WTC11 (cell line): Measurements from ENCODE around the gene PTPRK. TPM values are rescaled to one million over a fixed set of nuclear protein-coding genes. Genes with fewer than 3 reads are reported as not detected.

Source experiments
- ATAC-seq: fragments of 200-7000 bp; cut with Tn5 transposase; 2 replicates; pipeline ENCODE4 v1.10.0; 2021; ENCODE audit warnings: mild to moderate bottlenecking, moderate library complexity
- CTCF ChIA-PET: fragments of 300-600 bp; sonication (Branson Sonifier 250); formaldehyde crosslinking; loops from one replicate; lab custom pipeline; 2021; ENCODE audit warnings: antibody characterized with exemption; lab: Charles Lee
- POLR2A ChIA-PET: fragments of 350-600 bp; sonication (Branson Sonifier 250); formaldehyde crosslinking; loops from one replicate; lab custom pipeline; 2021; ENCODE audit warnings: antibody characterized with exemption; lab: Charles Lee
- DNase-seq: peaks from one replicate; pipeline ENCODE4 v3.0.0; 2021; ENCODE audit warnings: low spot score
- H3K27ac Mint-ChIP-seq: 2 replicates; pipeline ENCODE4 v1.8.0; 2021; ENCODE audit warnings: mixed read lengths
- H3K27me3 Mint-ChIP-seq: 2 replicates; pipeline ENCODE4 v1.8.0; 2021; ENCODE audit warnings: low read depth, mild to moderate bottlenecking, moderate library complexity, mixed read lengths
- H3K36me3 Mint-ChIP-seq: 2 replicates; pipeline ENCODE4 v1.8.0; 2021; ENCODE audit warnings: mixed read lengths
- H3K4me1 Mint-ChIP-seq: 2 replicates; pipeline ENCODE4 v1.8.0; 2022; ENCODE audit warnings: mixed read lengths
- H3K4me3 Mint-ChIP-seq: 2 replicates; pipeline ENCODE4 v1.8.0; 2021; ENCODE audit warnings: mild to moderate bottlenecking, moderate library complexity, mixed read lengths
- H3K9me3 Mint-ChIP-seq: 2 replicates; pipeline ENCODE4 v1.8.0; 2021; ENCODE audit warnings: mixed read lengths
- ARID4B ChIP-seq: sonication (generic); formaldehyde crosslinking; IDR thresholded peaks from 2 replicates; pipeline ENCODE4 v1.8.0; 2023; ENCODE audit warnings: missing genetic modification reagents, mild to moderate bottlenecking, borderline replicate concordance
- ATF6 ChIP-seq: sonication (generic); formaldehyde crosslinking; IDR thresholded peaks from 2 replicates; pipeline ENCODE4 v1.8.1; 2023; ENCODE audit warnings: mild to moderate bottlenecking, missing genetic modification reagents
- GABPB1 ChIP-seq: sonication (generic); formaldehyde crosslinking; IDR thresholded peaks from 2 replicates; pipeline ENCODE4 v1.8.1; 2023; ENCODE audit warnings: mild to moderate bottlenecking, missing genetic modification reagents
- HMGXB4 ChIP-seq: sonication (generic); formaldehyde crosslinking; IDR thresholded peaks from 2 replicates; pipeline ENCODE4 v1.8.1; 2023; ENCODE audit warnings: mild to moderate bottlenecking, moderate library complexity, missing genetic modification reagents
- PRDM15 ChIP-seq: sonication (generic); formaldehyde crosslinking; IDR thresholded peaks from 2 replicates; pipeline ENCODE4 v1.8.0; 2022; ENCODE audit warnings: missing genetic modification reagents
- ZBTB21 ChIP-seq: sonication (generic); formaldehyde crosslinking; IDR thresholded peaks from 2 replicates; pipeline ENCODE4 v1.8.1; 2023; ENCODE audit warnings: mild to moderate bottlenecking, missing genetic modification reagents, borderline replicate concordance
- ZNF121 ChIP-seq: sonication (generic); formaldehyde crosslinking; IDR thresholded peaks from 2 replicates; pipeline ENCODE4 v1.8.0; 2023; ENCODE audit warnings: missing genetic modification reagents
- total RNA-seq: library from RNA; stranded (reverse); gene quantifications from 3 replicates; pipeline ENCODE4 v1.2.3, GENCODE V29; 2021
- TF ChIP-seq, protein P1 (sequence below): sonication (generic); formaldehyde crosslinking; IDR thresholded peaks from 2 replicates; pipeline ENCODE4 v1.8.1; 2022; ENCODE audit warnings: low read depth, missing genetic modification reagents, borderline replicate concordance
- TF ChIP-seq, protein P2 (sequence below): sonication (generic); formaldehyde crosslinking; IDR thresholded peaks from 2 replicates; pipeline ENCODE4 v1.8.1; 2023; ENCODE audit warnings: mild to moderate bottlenecking, missing genetic modification reagents, moderate library complexity
- TF ChIP-seq, protein P3 (sequence below): fragments of 250-450 bp; sonication (Bioruptor Pico); conservative IDR thresholded peaks from 2 replicates; pipeline ENCODE4 v1.9.0; 2021; ENCODE audit warnings: mild to moderate bottlenecking
- TF ChIP-seq, protein P4 (sequence below): sonication (generic); formaldehyde crosslinking; IDR thresholded peaks from 2 replicates; pipeline ENCODE4 v1.8.1; 2022; ENCODE audit warnings: mild to moderate bottlenecking, moderate library complexity, missing genetic modification reagents
- TF ChIP-seq, protein P5 (sequence below): sonication (generic); formaldehyde crosslinking; IDR thresholded peaks from 2 replicates; pipeline ENCODE4 v1.8.0; 2023; ENCODE audit warnings: missing genetic modification reagents

PTPRK gene
- total RNA-seq, 1 experiment from 2014 or later = 44.8 TPM

DNA sequence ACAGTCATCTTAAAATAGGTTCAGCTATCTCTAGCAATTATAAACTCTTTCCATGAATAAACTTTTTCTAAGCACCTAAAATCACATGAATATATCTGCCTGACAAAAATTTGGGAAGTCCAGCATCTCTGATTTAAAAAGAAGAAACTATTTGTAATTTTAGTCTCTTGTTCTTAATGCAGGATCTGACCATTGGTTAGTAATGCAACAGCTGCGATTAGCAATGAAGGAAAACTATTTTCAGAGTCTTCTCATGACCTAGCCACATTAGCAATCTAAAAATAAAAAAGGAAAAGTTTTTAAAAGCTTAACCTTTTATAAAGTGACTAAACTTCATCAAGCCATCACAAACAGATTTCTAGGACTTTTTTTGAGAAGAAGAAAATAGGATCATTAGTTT is 97.5 kb downstream of the PTPRK start (continued):
- no peak for TF ChIP-seq ARID4B (CRISPR knock-in tag)
- no peak for TF ChIP-seq ZBTB21
- TF ChIP-seq ATF6 = no peak
- TF ChIP-seq HMGXB4 (CRISPR knock-in tag) = no peak
- no peak for TF ChIP-seq PRDM15 (CRISPR knock-in tag)
- no peak for TF ChIP-seq GABPB1 (CRISPR knock-in tag)

DNA sequence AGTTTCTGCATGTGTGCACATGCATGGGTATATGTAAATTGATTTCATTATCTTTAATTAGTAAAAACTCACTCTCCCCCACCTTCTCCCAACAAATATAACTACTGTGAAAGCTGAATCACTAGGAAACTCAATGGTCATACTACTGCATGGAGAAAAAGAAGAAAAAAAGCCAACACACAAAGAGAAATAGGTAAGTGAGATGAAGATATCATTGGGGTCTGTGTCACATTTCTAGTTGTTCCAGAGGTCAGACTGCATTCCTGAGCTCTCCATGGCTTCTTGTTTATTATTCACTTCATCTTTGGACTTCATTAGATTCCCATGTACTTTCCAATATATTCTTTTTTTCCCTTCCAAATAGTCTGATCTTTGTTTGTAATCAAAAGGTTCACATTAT is 98.2 kb downstream of the PTPRK start:
- no peaks in the 10 kb centered on the region for H3K36me3 Mint-ChIP-seq
- POLR2A ChIA-PET = no interaction called here
- no peak for ATAC-seq
- peaks cover 7% of the 10 kb centered on the region; the same call in 1 of the 2 replicates for H3K4me1 Mint-ChIP-seq
- no peaks in the 10 kb centered on the region for H3K9me3 Mint-ChIP-seq
- no peak overlapping the region for H3K27ac Mint-ChIP-seq
- DNase-seq = no peak
- CTCF ChIA-PET = no interaction called here
- H3K27me3 Mint-ChIP-seq = no peaks in the 10 kb centered on the region
- H3K4me3 Mint-ChIP-seq = no peak overlapping the region
- TF ChIP-seq, protein P1, sequence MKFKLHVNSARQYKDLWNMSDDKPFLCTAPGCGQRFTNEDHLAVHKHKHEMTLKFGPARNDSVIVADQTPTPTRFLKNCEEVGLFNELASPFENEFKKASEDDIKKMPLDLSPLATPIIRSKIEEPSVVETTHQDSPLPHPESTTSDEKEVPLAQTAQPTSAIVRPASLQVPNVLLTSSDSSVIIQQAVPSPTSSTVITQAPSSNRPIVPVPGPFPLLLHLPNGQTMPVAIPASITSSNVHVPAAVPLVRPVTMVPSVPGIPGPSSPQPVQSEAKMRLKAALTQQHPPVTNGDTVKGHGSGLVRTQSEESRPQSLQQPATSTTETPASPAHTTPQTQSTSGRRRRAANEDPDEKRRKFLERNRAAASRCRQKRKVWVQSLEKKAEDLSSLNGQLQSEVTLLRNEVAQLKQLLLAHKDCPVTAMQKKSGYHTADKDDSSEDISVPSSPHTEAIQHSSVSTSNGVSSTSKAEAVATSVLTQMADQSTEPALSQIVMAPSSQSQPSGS (CRISPR knock-in tag) = no peak
- TF ChIP-seq, protein P2, sequence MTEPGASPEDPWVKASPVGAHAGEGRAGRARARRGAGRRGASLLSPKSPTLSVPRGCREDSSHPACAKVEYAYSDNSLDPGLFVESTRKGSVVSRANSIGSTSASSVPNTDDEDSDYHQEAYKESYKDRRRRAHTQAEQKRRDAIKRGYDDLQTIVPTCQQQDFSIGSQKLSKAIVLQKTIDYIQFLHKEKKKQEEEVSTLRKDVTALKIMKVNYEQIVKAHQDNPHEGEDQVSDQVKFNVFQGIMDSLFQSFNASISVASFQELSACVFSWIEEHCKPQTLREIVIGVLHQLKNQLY (CRISPR knock-in tag) = no peak
- TF ChIP-seq, protein P3, sequence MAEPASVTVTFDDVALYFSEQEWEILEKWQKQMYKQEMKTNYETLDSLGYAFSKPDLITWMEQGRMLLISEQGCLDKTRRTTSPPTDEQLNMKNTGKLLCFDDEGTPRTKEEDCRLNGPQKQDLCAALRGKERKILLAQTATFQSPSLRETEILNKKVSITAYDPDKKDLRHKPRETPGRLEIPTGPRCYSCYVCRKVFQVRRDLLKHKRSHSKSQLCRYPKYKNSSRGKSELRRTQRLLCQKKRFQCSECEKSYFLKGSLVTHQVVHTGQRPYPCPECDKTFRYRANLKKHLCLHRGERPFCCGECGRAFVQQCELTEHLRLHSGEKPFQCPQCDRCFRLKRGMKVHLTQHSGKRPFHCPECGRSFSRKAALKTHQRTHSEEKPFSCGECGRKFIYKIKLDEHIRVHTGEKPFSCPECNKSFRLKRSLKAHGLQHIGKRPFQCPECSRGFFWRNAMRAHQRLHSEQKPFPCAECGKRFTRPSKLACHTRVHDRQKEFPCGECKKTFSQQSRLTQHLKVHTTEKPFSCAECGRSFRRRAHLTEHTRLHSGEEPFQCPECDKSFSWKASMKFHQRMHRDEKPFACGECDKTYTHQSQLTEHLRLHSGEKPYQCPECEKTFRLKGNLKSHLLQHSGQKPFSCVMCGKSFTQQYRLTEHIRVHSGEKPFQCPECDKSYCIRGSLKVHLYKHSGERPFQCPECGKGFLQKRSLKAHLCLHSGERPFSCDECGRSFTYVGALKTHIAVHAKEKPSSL (CRISPR knock-in tag) = no peak
- TF ChIP-seq, protein P4, sequence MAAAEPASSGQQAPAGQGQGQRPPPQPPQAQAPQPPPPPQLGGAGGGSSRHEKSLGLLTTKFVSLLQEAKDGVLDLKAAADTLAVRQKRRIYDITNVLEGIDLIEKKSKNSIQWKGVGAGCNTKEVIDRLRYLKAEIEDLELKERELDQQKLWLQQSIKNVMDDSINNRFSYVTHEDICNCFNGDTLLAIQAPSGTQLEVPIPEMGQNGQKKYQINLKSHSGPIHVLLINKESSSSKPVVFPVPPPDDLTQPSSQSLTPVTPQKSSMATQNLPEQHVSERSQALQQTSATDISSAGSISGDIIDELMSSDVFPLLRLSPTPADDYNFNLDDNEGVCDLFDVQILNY (CRISPR knock-in tag) = no peak
- TF ChIP-seq, protein P5, sequence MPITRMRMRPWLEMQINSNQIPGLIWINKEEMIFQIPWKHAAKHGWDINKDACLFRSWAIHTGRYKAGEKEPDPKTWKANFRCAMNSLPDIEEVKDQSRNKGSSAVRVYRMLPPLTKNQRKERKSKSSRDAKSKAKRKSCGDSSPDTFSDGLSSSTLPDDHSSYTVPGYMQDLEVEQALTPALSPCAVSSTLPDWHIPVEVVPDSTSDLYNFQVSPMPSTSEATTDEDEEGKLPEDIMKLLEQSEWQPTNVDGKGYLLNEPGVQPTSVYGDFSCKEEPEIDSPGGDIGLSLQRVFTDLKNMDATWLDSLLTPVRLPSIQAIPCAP (CRISPR knock-in tag) = no peak
- TF ChIP-seq ZNF121 (no peak), PRDM15 (CRISPR knock-in tag) (no peak)
